IMR-90 (cell line): Measurements from ENCODE around the gene RAB11FIP4. TPM values are rescaled to one million over a fixed set of nuclear protein-coding genes. Genes with fewer than 3 reads are reported as not detected.

Source experiments
- ATAC-seq: fragments of 200-7000 bp; cut with Tn5 transposase; 2 replicates; pipeline ENCODE4 v1.9.1; 2020; ENCODE audit warnings: low read depth, mild to moderate bottlenecking, moderate library complexity
- BruUV-seq: library from RNA; stranded (reverse); fragments of 400-500 nt; replicated peaks from 2 replicates; lab custom pipeline; 2021; lab: Mats Ljungman, UMichigan
- CTCF ChIA-PET: fragments of 300-600 bp; formaldehyde crosslinking; extraction: SDS; loops from one replicate; lab custom pipeline; 2021; ENCODE audit warnings: antibody characterized with exemption; lab: Yijun Ruan, JAX
- POLR2A ChIA-PET: fragments of 300-600 bp; sonication (Branson Sonifier 250); formaldehyde crosslinking; loops from one replicate; lab custom pipeline; 2022; ENCODE audit warnings: antibody characterized with exemption; ENCODE audit not compliant: unreplicated experiment; lab: Charles Lee
- DNase-seq: peaks from one replicate; pipeline ENCODE4 v3.0.0; 2013
- H2AFZ ChIP-seq: replicated peaks from 2 replicates; pipeline ENCODE3; 2013; ENCODE audit warnings: low read length, mild to moderate bottlenecking; ENCODE audit not compliant: poor library complexity
- H2AK5ac ChIP-seq: 2 replicates; pipeline ENCODE4 v1.6.1; 2013; ENCODE audit warnings: low read depth, low read length, inconsistent platforms
- H2AK9ac ChIP-seq: replicated peaks from 2 replicates; pipeline ENCODE3; 2013; ENCODE audit warnings: mild to moderate bottlenecking, low read depth, low read length, moderate library complexity; ENCODE audit not compliant: poor library complexity
- H2BK120ac ChIP-seq: 2 replicates; pipeline ENCODE4 v1.6.1; 2013; ENCODE audit warnings: low read depth, low read length, inconsistent platforms
- H2BK15ac ChIP-seq: 3 replicates; pipeline ENCODE4 v1.6.1; 2013; ENCODE audit warnings: low read depth, low read length, inconsistent platforms
- H2BK20ac ChIP-seq: 2 replicates; pipeline ENCODE4 v1.6.1; 2013; ENCODE audit warnings: low read depth, mild to moderate bottlenecking, inconsistent platforms, low read length, moderate library complexity
- H2BK5ac ChIP-seq: 2 replicates; pipeline ENCODE4 v1.6.1; 2013; ENCODE audit warnings: mild to moderate bottlenecking, low read depth, low read length, inconsistent platforms; ENCODE audit not compliant: poor library complexity, severe bottlenecking
- H3K14ac ChIP-seq: replicated peaks from 2 replicates; pipeline ENCODE4 v1.6.1; 2013; ENCODE audit warnings: low read depth, low read length, inconsistent platforms
- H3K18ac ChIP-seq: 2 replicates; pipeline ENCODE4 v1.6.1; 2013; ENCODE audit warnings: low read depth, low read length, control low read depth
- H3K23ac ChIP-seq: 2 replicates; pipeline ENCODE4 v1.6.1; 2013; ENCODE audit warnings: low read depth, low read length, inconsistent platforms
- H3K27ac ChIP-seq: 2 replicates; pipeline ENCODE4 v1.5.1; 2013; ENCODE audit warnings: mild to moderate bottlenecking, control low read depth, low read length; ENCODE audit not compliant: insufficient read depth
- H3K27me3 ChIP-seq: 2 replicates; pipeline ENCODE4 v1.6.1; 2013; ENCODE audit warnings: low read length; ENCODE audit not compliant: control insufficient read depth, insufficient read depth
- H3K36me3 ChIP-seq: 2 replicates; pipeline ENCODE4 v1.6.1; 2013; ENCODE audit warnings: low read length, mixed read lengths; ENCODE audit not compliant: control insufficient read depth, insufficient read depth
- H3K4ac ChIP-seq: 2 replicates; pipeline ENCODE4 v1.6.1; 2013; ENCODE audit warnings: low read depth, low read length, inconsistent platforms
- H3K4me1 ChIP-seq: 2 replicates; pipeline ENCODE4 v1.6.1; 2013; ENCODE audit warnings: low read length, mixed read lengths; ENCODE audit not compliant: control insufficient read depth, insufficient read depth
- H3K4me2 ChIP-seq: 2 replicates; pipeline ENCODE4 v1.6.1; 2013; ENCODE audit warnings: low read depth, mild to moderate bottlenecking, control low read depth, low read length, moderate library complexity
- H3K4me3 ChIP-seq: 2 replicates; pipeline ENCODE4 v1.5.1; 2013; ENCODE audit warnings: low read depth, mild to moderate bottlenecking, control low read depth, low read length, moderate library complexity; ENCODE audit not compliant: insufficient read depth
- H3K56ac ChIP-seq: 2 replicates; pipeline ENCODE4 v1.6.1; 2013; ENCODE audit warnings: low read length, inconsistent platforms; ENCODE audit not compliant: insufficient read depth; ENCODE audit errors: extremely low read depth
- H3K79me1 ChIP-seq, 2 experiments: 2 replicates each; pipeline ENCODE4 v1.6.1; 2013; ENCODE audit warnings: low read length in 2 of 2, inconsistent platforms in 1 of 2, low read depth in 1 of 2
- H3K9ac ChIP-seq: 2 replicates; pipeline ENCODE4 v1.6.1; 2013; ENCODE audit warnings: low read depth, low read length, control low read depth
- H3K9me1 ChIP-seq: 2 replicates; pipeline ENCODE4 v1.6.1; 2013; ENCODE audit warnings: low read length, inconsistent platforms; ENCODE audit not compliant: insufficient read depth
- H3K9me3 ChIP-seq: 2 replicates; pipeline ENCODE4 v1.6.1; 2013; ENCODE audit warnings: low read length; ENCODE audit not compliant: control insufficient read depth, insufficient read depth
- H4K20me1 ChIP-seq: 2 replicates; pipeline ENCODE4 v1.6.1; 2013; ENCODE audit warnings: low read length, inconsistent platforms; ENCODE audit not compliant: insufficient read depth
- H4K5ac ChIP-seq: 2 replicates; pipeline ENCODE4 v1.6.1; 2013; ENCODE audit warnings: mild to moderate bottlenecking, low read depth, low read length, control low read depth
- H4K8ac ChIP-seq, 2 experiments: 2 replicates each; pipeline ENCODE4 v1.6.1; 2013; ENCODE audit warnings: low read depth in 2 of 2, low read length in 2 of 2, control low read depth in 1 of 2, inconsistent platforms in 1 of 2
- H4K91ac ChIP-seq: 2 replicates; pipeline ENCODE4 v1.6.1; 2013; ENCODE audit warnings: low read depth, low read length, inconsistent platforms; ENCODE audit not compliant: insufficient read depth
- BHLHE40 ChIP-seq: fragments of 150-350 bp; IDR thresholded peaks from 2 replicates; pipeline ENCODE4 v1.6.1; 2016; ENCODE audit warnings: mild to moderate bottlenecking, low read depth, low read length
- CEBPB ChIP-seq: IDR thresholded peaks from 2 replicates; pipeline ENCODE4 v1.6.1; 2012; ENCODE audit warnings: low read depth, low read length, improper control_type of control experiment
- CHD1 ChIP-seq: IDR thresholded peaks from 2 replicates; pipeline ENCODE4 v1.6.1; 2012; ENCODE audit warnings: low read depth, low read length, improper control_type of control experiment
- FOS ChIP-seq: fragments of 150-350 bp; IDR thresholded peaks from 2 replicates; pipeline ENCODE4 v1.6.1; 2016; ENCODE audit warnings: low read depth, low read length
- MAFK ChIP-seq: IDR thresholded peaks from 2 replicates; pipeline ENCODE4 v1.6.1; 2012; ENCODE audit warnings: low read depth, low read length, improper control_type of control experiment
- MAZ ChIP-seq: IDR thresholded peaks from 2 replicates; pipeline ENCODE4 v1.6.1; 2012; ENCODE audit warnings: low read depth, mild to moderate bottlenecking, low read length, improper control_type of control experiment, moderate library complexity, borderline replicate concordance
- MXI1 ChIP-seq: IDR thresholded peaks from 2 replicates; pipeline ENCODE4 v1.6.1; 2012; ENCODE audit warnings: low read depth, mild to moderate bottlenecking, low read length, moderate library complexity, borderline replicate concordance
- NFE2L2 ChIP-seq: fragments of 150-350 bp; IDR thresholded peaks from 2 replicates; pipeline ENCODE4 v1.6.1; 2016; ENCODE audit warnings: low read depth, mild to moderate bottlenecking, low read length
- POLR2A ChIP-seq: IDR thresholded peaks from 2 replicates; pipeline ENCODE4 v1.6.1; 2012; ENCODE audit warnings: mild to moderate bottlenecking, low read depth, low read length
- RAD21 ChIP-seq: IDR thresholded peaks from 2 replicates; pipeline ENCODE4 v1.6.1; 2012; ENCODE audit warnings: low read length, improper control_type of control experiment
- RCOR1 ChIP-seq: IDR thresholded peaks from 2 replicates; pipeline ENCODE4 v1.6.1; 2012; ENCODE audit warnings: mild to moderate bottlenecking, low read length, improper control_type of control experiment; ENCODE audit not compliant: insufficient replicate concordance
- RFX5 ChIP-seq: IDR thresholded peaks from 2 replicates; pipeline ENCODE4 v1.8.0; 2012; ENCODE audit warnings: low read depth, mild to moderate bottlenecking, low read length, moderate library complexity
- SMC3 ChIP-seq: fragments of 150-350 bp; IDR thresholded peaks from 2 replicates; pipeline ENCODE4 v1.6.1; 2016; ENCODE audit warnings: low read depth, mild to moderate bottlenecking, antibody characterized with exemption, low read length, moderate library complexity
- WGBS, 2 experiments: methylation state at CpG; one replicate each; pipeline versions ENCODE4 v1.1.5 to v1.1.7; 2013; ENCODE audit warnings: missing lambda C conversion rate in 2 of 2; ENCODE audit not compliant: insufficient read length in 1 of 2; ENCODE audit errors: extremely low coverage in 2 of 2; 5-methylcytosine and 5-hydroxymethylcytosine counted together
- dilution Hi-C: fragments of 300-500 bp; cut with HindIII; formaldehyde crosslinking; loops from one replicate; pipeline ENCODE4 v1.14.3; 2018; ENCODE audit warnings: low sequenced_read_pairs; ENCODE audit not compliant: unreplicated experiment
- in situ Hi-C: fragments of 300-500 bp; cut with MboI; formaldehyde crosslinking; loops from 3 replicates; pipeline ENCODE4 v1.14.3; 2019; ENCODE audit warnings: low sequenced_read_pairs, inconsistent platforms, mixed read lengths
- intact Hi-C: fragments of 100-400 bp; cut with micrococcal nuclease; formaldehyde crosslinking; loops from 2 replicates; pipeline ENCODE4 v1.10.0; 2022
- polyA plus RNA-seq, 3 experiments: library from polyadenylated mRNA; depleted of rRNA; stranded (reverse); fragments of >200 nt; gene quantifications; 2 replicates each; pipeline ENCODE4 v1.2.3, GENCODE V29; 2012; ENCODE audit warnings: low replicate concordance in 1 of 3
- total RNA-seq: library from RNA; depleted of rRNA; stranded (reverse); fragments of >200 nt; gene quantifications from 2 replicates; pipeline ENCODE4 v1.2.3, GENCODE V29; 2012
- TF ChIP-seq, protein P1 (sequence below): conservative IDR thresholded peaks from 2 replicates; pipeline ENCODE4 v1.5.1; 2012; ENCODE audit warnings: mild to moderate bottlenecking, low read depth, low read length, improper control_type of control experiment
- TF ChIP-seq, protein P2 (sequence below): fragments of 150-350 bp; IDR thresholded peaks from 2 replicates; pipeline ENCODE4 v1.6.1; 2016; ENCODE audit warnings: low read depth, mild to moderate bottlenecking, low read length, moderate library complexity, borderline replicate concordance
- TF ChIP-seq, protein P3 (sequence below): fragments of 150-350 bp; IDR thresholded peaks from 2 replicates; pipeline ENCODE4 v1.6.1; 2017; ENCODE audit warnings: mild to moderate bottlenecking, antibody characterized with exemption, low read length, low read depth

Gene RAB11FIP4
- total and polyA plus RNA-seq, 2 of the 4 experiments (the other 2 are of a cell fraction) = 0.68 to 1.1 TPM

DNA sequence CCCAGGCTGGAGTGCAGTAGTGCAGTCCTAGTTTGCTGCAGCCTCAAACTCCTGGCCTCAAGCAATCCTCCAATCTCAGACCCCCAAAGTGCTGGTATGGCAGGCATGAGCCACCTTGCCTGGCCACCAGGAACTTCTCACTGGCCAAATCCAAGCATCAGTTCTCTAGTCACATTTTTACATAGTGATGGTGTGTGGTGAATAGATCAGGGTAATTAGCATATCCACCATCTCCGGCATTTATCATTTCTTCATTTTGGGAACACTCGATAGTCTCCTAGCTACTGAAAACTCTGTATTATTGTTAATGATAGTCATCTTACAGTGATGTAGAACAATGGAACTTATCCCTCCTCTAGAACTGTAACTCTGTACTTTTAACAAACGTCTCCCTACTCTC lies 58.3 kb downstream of the RAB11FIP4 start:
- in situ Hi-C loops = no loop called here
- DNase-seq = no peak
- Histone ChIP-seq H2AK5ac (no peak overlapping the region), H3K27ac (no peak overlapping the region), H3K4ac (no peak overlapping the region), H2AK9ac (no peak overlapping the region), H3K36me3 (no peaks in the 10 kb centered on the region), H3K9me3 (no peaks in the 10 kb centered on the region), H3K4me3 (no peak overlapping the region), H2BK20ac (no peak overlapping the region), H3K4me1 (no peaks in the 10 kb centered on the region), H4K20me1 (no peaks in the 10 kb centered on the region), H2BK120ac (no peak overlapping the region), H3K23ac (no peak overlapping the region), H4K8ac (no peak overlapping the region), H3K56ac (no peak overlapping the region), H3K14ac (no peak overlapping the region), H3K4me2 (no peak overlapping the region), H3K27me3 (peaks cover 3% of the 10 kb centered on the region), H4K91ac (no peak overlapping the region), H2BK5ac (no peak overlapping the region), H2AFZ (no peak overlapping the region), H3K18ac (no peak overlapping the region), H3K9ac (no peak overlapping the region), H3K9me1 (no peaks in the 10 kb centered on the region), H2BK15ac (no peak overlapping the region), H3K79me1 (no peaks in the 10 kb centered on the region), H4K5ac (no peak overlapping the region)
- POLR2A ChIA-PET = no interaction called here
- WGBS, 2 experiments = 20% methylated on average over 1 of the region's 3 CpGs; no CpG with 5 or more reads in 1 of the 2 experiments
- no TSS peak for BruUV-seq
- ATAC-seq = no peak
- TF ChIP-seq, protein P1, sequence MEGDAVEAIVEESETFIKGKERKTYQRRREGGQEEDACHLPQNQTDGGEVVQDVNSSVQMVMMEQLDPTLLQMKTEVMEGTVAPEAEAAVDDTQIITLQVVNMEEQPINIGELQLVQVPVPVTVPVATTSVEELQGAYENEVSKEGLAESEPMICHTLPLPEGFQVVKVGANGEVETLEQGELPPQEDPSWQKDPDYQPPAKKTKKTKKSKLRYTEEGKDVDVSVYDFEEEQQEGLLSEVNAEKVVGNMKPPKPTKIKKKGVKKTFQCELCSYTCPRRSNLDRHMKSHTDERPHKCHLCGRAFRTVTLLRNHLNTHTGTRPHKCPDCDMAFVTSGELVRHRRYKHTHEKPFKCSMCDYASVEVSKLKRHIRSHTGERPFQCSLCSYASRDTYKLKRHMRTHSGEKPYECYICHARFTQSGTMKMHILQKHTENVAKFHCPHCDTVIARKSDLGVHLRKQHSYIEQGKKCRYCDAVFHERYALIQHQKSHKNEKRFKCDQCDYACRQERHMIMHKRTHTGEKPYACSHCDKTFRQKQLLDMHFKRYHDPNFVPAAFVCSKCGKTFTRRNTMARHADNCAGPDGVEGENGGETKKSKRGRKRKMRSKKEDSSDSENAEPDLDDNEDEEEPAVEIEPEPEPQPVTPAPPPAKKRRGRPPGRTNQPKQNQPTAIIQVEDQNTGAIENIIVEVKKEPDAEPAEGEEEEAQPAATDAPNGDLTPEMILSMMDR = no peak
- TF ChIP-seq RCOR1 (no peak), NFE2L2 (no peak), FOS (no peak), MXI1 (no peak), RFX5 (no peak), CEBPB (no peak), BHLHE40 (no peak), RAD21 (no peak), MAFK (no peak), CHD1 (no peak), POLR2A (no peak), SMC3 (no peak), MAZ (no peak)
- TF ChIP-seq, protein P2, sequence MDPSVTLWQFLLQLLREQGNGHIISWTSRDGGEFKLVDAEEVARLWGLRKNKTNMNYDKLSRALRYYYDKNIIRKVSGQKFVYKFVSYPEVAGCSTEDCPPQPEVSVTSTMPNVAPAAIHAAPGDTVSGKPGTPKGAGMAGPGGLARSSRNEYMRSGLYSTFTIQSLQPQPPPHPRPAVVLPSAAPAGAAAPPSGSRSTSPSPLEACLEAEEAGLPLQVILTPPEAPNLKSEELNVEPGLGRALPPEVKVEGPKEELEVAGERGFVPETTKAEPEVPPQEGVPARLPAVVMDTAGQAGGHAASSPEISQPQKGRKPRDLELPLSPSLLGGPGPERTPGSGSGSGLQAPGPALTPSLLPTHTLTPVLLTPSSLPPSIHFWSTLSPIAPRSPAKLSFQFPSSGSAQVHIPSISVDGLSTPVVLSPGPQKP = no peak
- TF ChIP-seq, protein P3, sequence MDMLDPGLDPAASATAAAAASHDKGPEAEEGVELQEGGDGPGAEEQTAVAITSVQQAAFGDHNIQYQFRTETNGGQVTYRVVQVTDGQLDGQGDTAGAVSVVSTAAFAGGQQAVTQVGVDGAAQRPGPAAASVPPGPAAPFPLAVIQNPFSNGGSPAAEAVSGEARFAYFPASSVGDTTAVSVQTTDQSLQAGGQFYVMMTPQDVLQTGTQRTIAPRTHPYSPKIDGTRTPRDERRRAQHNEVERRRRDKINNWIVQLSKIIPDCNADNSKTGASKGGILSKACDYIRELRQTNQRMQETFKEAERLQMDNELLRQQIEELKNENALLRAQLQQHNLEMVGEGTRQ = no peak
- intact Hi-C loops = loop anchor here (5.0 kb wide), 2 partner anchors 148 to 408 kb away; partner anchors contain the start of gene COPRS
- CTCF ChIA-PET = no interaction called here
- dilution Hi-C loops = no loop called here
